HUES64 (cell line): ENCODE data around the gene NEB.
A peak's percentile ranks its signal among the peaks of the same experiment; 100 is the strongest.
"Not testable (repeated sequence)": the region's sequence is repeated elsewhere in the genome, so short reads cannot be mapped to it uniquely, and the experiment has no call there.

ENCODE experiments used
- H3K27ac ChIP-seq: 2 replicates; pipeline ENCODE4 v1.7.0; 2013; ENCODE audit warnings: low read depth, low read length, inconsistent platforms
- H3K27me3 ChIP-seq: 2 replicates; pipeline ENCODE4 v1.6.1; 2013; ENCODE audit warnings: mild to moderate bottlenecking, low read length; ENCODE audit not compliant: insufficient read depth
- H3K36me3 ChIP-seq: 2 replicates; pipeline ENCODE4 v1.6.1; 2013; ENCODE audit warnings: mild to moderate bottlenecking, low read length; ENCODE audit not compliant: insufficient read depth
- H3K4me1 ChIP-seq: 2 replicates; pipeline ENCODE4 v1.6.1; 2013; ENCODE audit warnings: mild to moderate bottlenecking, low read length, moderate library complexity; ENCODE audit not compliant: insufficient read depth
- H3K4me3 ChIP-seq: 2 replicates; pipeline ENCODE4 v1.5.1; 2013; ENCODE audit warnings: mild to moderate bottlenecking, low read length, moderate library complexity
- H3K9ac ChIP-seq: 2 replicates; pipeline ENCODE4 v1.6.1; 2013; ENCODE audit warnings: mild to moderate bottlenecking, low read depth, low read length
- H3K9me3 ChIP-seq: 2 replicates; pipeline ENCODE4 v1.6.1; 2013; ENCODE audit warnings: low read depth, low read length; ENCODE audit not compliant: insufficient read depth
- WGBS: fragments of 150-250, 120-280 bp; methylation state at CpG from one replicate; pipeline ENCODE4 v1.1.7; 2013; ENCODE audit warnings: missing lambda C conversion rate; 5-methylcytosine and 5-hydroxymethylcytosine counted together

Gene NEB

DNA sequence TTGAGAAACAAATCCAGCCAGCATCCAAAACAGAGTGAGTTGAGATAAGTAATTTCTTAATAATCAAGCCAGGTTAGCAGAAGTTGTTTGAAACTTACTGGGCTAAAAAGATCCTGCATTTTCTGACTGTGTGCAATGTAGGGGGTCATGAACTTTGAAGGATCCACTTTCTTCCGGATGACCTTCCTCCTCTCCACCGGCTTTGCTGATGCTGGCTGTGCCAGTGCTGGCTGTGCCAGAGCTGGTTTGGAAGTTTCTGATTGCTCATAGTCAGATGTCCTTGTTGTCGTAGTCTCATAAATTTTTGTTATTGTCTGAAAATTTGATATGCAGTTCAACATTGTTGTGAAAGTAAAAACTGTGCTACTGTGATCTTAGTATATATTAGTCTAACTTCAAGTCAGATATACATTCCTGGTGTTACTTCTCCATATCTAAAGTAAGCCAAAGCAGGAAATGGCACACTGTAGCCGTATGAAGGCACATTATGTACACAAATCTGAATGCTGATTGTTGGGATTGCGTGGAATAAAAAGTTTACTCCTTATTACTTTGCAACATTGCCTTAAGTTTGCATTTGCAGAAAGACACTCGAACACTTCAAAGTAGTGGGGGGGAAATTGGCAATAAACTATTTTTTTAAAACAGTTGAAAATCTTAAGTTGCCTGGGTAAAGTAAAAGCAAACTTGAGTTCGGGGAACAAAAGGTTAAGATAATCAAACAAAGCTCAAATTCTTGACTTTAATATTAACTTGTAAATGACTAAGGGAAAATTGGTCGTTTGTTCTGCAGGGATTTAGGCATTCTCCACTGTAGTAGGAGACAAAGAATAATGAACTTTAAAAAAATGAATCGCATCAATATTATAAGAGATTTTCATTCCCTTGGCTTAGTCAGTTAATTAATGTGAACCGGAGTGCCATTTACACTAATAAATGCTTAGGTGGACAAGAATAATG is 6.4 kb downstream of the NEB start:
- WGBS, result 84% methylated on average over 7 of the region's 10 CpGs
- H3K4me1 ChIP-seq, result peaks cover 43% of the 10 kb centered on the region
- no peak overlapping the region for H3K9ac ChIP-seq
- H3K27me3 ChIP-seq, result no peaks in the 10 kb centered on the region
- no peaks in the 10 kb centered on the region for H3K36me3 ChIP-seq
- no peak overlapping the region for H3K4me3 ChIP-seq
- no peaks in the 10 kb centered on the region for H3K9me3 ChIP-seq
- no peak overlapping the region for H3K27ac ChIP-seq

GRCh38 chr2:151721161-151721560 is 13.1 kb downstream of the NEB start:
- no peaks in the 10 kb centered on the region for H3K4me1 ChIP-seq
- no peak overlapping the region for H3K9ac ChIP-seq
- no peaks in the 10 kb centered on the region for H3K9me3 ChIP-seq
- no peaks in the 10 kb centered on the region for H3K27me3 ChIP-seq
- WGBS, result 94% methylated on average over 4 of the region's 5 CpGs
- no peak overlapping the region for H3K27ac ChIP-seq
- H3K4me3 ChIP-seq, result no peak overlapping the region
- no peaks in the 10 kb centered on the region for H3K36me3 ChIP-seq

GRCh38 chr2:151720521-151720920 is 13.8 kb downstream of the NEB start:
- WGBS, result 93% methylated on average over 1 of the region's 1 CpG
- no peaks in the 10 kb centered on the region for H3K27me3 ChIP-seq
- no peaks in the 10 kb centered on the region for H3K4me1 ChIP-seq
- no peaks in the 10 kb centered on the region for H3K36me3 ChIP-seq
- no peak overlapping the region for H3K4me3 ChIP-seq
- no peak overlapping the region for H3K9ac ChIP-seq
- no peaks in the 10 kb centered on the region for H3K9me3 ChIP-seq
- H3K27ac ChIP-seq, result no peak overlapping the region

- Histone ChIP-seq H3K4me1 (no peaks in the 10 kb centered on the region), H3K36me3 (no peaks in the 10 kb centered on the region), H3K9me3 (no peaks in the 10 kb centered on the region), H3K27me3 (no peaks in the 10 kb centered on the region), H3K9ac (no peak overlapping the region), H3K27ac (no peak overlapping the region), H3K4me3 (no peak overlapping the region)
- 91% methylated on average over 4 of the region's 4 CpGs for WGBS
These were observed 15.5 kb downstream of the NEB start for GRCh38 chr2:151718796-151719195.

GRCh38 chr2:151718247-151718646 is 16.0 kb downstream of the NEB start:
- H3K9ac ChIP-seq, result no peak overlapping the region
- no peaks in the 10 kb centered on the region for H3K27me3 ChIP-seq
- H3K9me3 ChIP-seq, result no peaks in the 10 kb centered on the region
- 91% methylated on average over 2 of the region's 2 CpGs for WGBS
- no peak overlapping the region for H3K4me3 ChIP-seq
- no peaks in the 10 kb centered on the region for H3K36me3 ChIP-seq
- H3K27ac ChIP-seq, result no peak overlapping the region
- H3K4me1 ChIP-seq, result no peaks in the 10 kb centered on the region

GRCh38 chr2:151716721-151717120 is 17.6 kb downstream of the NEB start:
- Histone ChIP-seq H3K9me3 (no peaks in the 10 kb centered on the region), H3K9ac (no peak overlapping the region), H3K27me3 (no peaks in the 10 kb centered on the region), H3K4me3 (no peak overlapping the region), H3K4me1 (no peaks in the 10 kb centered on the region), H3K36me3 (no peaks in the 10 kb centered on the region), H3K27ac (no peak overlapping the region)
- WGBS, result 92% methylated on average over 2 of the region's 2 CpGs

GRCh38 chr2:151713291-151713903 is 20.9 kb downstream of the NEB start:
- H3K27me3 ChIP-seq, result no peaks in the 10 kb centered on the region
- no peaks in the 10 kb centered on the region for H3K9me3 ChIP-seq
- no peaks in the 10 kb centered on the region for H3K4me1 ChIP-seq
- no peak overlapping the region for H3K9ac ChIP-seq
- 97% methylated on average over 2 of the region's 2 CpGs for WGBS
- no peaks in the 10 kb centered on the region for H3K36me3 ChIP-seq
- no peak overlapping the region for H3K4me3 ChIP-seq
- H3K27ac ChIP-seq, result no peak overlapping the region

DNA sequence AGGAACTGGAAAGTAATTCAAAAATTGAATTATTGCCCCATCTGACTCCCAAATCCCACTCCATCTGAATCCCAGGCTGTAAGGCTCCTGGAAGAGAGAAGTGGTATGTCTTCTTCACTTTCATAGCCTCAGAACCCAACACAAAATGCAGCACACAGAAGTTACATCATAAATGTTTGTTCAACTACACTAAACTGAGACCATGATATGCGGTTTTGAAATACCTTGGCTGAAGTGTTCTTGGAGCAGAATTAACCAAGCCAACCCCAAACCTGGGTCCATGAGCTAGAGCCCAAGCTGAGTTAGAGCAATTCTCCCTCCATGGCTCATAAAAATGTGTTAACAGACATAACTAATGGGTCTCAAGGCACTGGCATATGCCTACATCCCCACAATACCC is 23.3 kb downstream of the NEB start:
- Histone ChIP-seq H3K27me3 (no peaks in the 10 kb centered on the region), H3K9ac (no peak overlapping the region), H3K4me1 (peaks cover 6% of the 10 kb centered on the region; the same call in 1 of the 2 replicates), H3K9me3 (no peaks in the 10 kb centered on the region), H3K36me3 (no peaks in the 10 kb centered on the region), H3K4me3 (no peak overlapping the region), H3K27ac (no peak overlapping the region)
- 100% methylated on average over 1 of the region's 1 CpG for WGBS

DNA sequence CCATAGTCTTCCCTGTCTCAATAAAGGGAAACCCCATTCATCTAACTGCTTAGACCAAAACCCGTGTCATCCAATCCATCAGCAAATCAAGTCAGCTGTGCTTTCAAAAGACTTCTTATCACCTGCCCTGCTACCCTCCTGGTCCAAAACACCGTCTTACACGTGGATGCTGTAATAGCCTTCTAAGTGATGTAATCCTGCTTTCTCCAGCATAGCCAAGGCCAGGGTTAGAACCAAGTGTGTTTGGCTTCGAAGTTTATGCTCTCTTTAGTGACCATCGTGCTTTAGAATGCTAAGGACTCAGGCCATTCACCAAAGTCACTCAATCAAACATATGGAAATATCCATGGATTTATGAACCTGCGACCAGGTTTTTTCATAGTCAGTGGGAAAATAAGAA is 25.5 kb downstream of the NEB start:
- H3K27ac ChIP-seq, result no peak overlapping the region
- WGBS, result 96% methylated on average over 6 of the region's 6 CpGs

GRCh38 chr2:151707857-151708256 is 26.4 kb downstream of the NEB start:
- no peak overlapping the region for H3K27ac ChIP-seq
- 49% methylated on average over 4 of the region's 4 CpGs for WGBS

More for the DNA sequence above, 25.5 kb downstream of the NEB start:
- no peak overlapping the region for H3K4me3 ChIP-seq
- no peaks in the 10 kb centered on the region for H3K9me3 ChIP-seq
- H3K36me3 ChIP-seq, result no peaks in the 10 kb centered on the region
- H3K9ac ChIP-seq, result no peak overlapping the region
- H3K4me1 ChIP-seq, result peaks cover 6% of the 10 kb centered on the region; the same call in 1 of the 2 replicates
- H3K27me3 ChIP-seq, result no peaks in the 10 kb centered on the region

GRCh38 chr2:151704480-151704961 is 29.8 kb downstream of the NEB start:
- H3K36me3 ChIP-seq, H3K4me1 ChIP-seq, H3K27ac ChIP-seq, H3K9me3 ChIP-seq, H3K27me3 ChIP-seq, H3K4me3 ChIP-seq: not testable (repeated sequence)
- H3K9ac ChIP-seq, result peak overlapping the region; percentile 72
- 67% methylated on average over 28 of the region's 29 CpGs for WGBS

More at GRCh38 chr2:151707857-151708256, 26.4 kb downstream of the NEB start:
- peaks cover 6% of the 10 kb centered on the region; the same call in 1 of the 2 replicates for H3K4me1 ChIP-seq
- no peak overlapping the region for H3K4me3 ChIP-seq
- H3K27me3 ChIP-seq, result no peaks in the 10 kb centered on the region
- H3K36me3 ChIP-seq, result no peaks in the 10 kb centered on the region
- H3K9ac ChIP-seq, result no peak overlapping the region
- H3K9me3 ChIP-seq, result no peaks in the 10 kb centered on the region
